ENCODE measurements around the gene UST. TPM values are rescaled to one million over a fixed set of nuclear protein-coding genes. Genes with fewer than 3 reads are reported as not detected.

UST gene
- total RNA-seq, 2 donors from 2014 or later: 1.6 to 3.7 TPM

DNA sequence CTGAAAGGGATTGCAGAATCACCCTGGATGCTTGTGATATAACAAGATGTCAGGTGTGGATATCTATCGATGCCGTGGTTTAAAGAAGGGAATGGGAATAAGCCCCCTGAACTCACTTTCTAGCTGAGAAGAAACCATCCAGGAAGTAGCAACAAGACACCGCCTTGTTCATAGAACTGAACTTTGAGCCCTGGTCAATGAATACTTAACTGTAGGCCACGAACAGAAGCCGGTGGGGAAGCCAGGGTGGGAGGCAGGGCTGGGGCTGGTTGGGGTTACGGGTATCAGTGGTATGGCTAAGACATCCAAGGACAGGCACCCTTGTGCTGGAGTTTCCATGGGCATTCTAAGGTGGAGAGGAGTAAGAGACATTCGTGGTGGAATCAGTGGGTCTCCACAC, 61.0 kb downstream of the UST start:
- DNase-seq (no peak), ATAC-seq (replicated peaks in 1 of 2) (no peak)
- no peaks in the 10 kb centered on the region for H3K4me1 Mint-ChIP-seq (ENCODE audit: low read depth)
- no peaks in the 10 kb centered on the region for H3K9me3 Mint-ChIP-seq
- no peak overlapping the region for H3K27ac Mint-ChIP-seq
- no peak overlapping the region for H3K4me3 Mint-ChIP-seq
- no peaks in the 10 kb centered on the region for H3K36me3 Mint-ChIP-seq (ENCODE audit: insufficient read depth in 2 of 2)
- no peaks in the 10 kb centered on the region for H3K27me3 Mint-ChIP-seq (ENCODE audit: low read depth)

DNA sequence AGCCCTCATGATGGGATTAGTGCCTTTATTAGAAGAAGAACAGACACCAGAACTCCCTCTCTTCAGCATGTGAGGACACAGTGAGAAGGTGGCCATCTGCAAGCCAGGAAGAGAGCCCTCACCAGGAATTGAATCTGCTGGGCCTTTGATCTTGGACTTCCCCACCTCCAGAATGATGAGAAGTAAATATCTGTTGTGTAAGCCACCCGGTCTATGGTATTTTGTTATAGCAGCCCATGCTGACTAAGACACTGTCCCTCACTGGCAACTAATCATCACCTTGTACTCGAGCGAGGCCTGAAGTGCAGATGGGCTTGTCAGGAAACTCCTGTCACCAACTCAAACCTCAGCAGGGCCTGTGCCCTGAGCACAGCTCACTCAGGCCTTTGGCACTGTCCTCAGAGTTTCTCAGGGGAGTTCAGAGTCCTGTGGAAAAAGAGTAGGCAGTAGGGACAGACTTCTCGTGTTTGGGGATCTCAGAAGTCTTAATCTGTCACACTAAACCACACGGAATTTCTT, 62.0 kb downstream of the UST start:
- no peaks in the 10 kb centered on the region for H3K36me3 Mint-ChIP-seq (ENCODE audit: insufficient read depth in 2 of 2)
- ATAC-seq (replicated peaks in 1 of 2) (no peak), DNase-seq (no peak)
- H3K4me3 Mint-ChIP-seq: no peak overlapping the region
- H3K27ac Mint-ChIP-seq: no peak overlapping the region
- no peaks in the 10 kb centered on the region for H3K27me3 Mint-ChIP-seq (ENCODE audit: low read depth)
- no peaks in the 10 kb centered on the region for H3K9me3 Mint-ChIP-seq
- no peaks in the 10 kb centered on the region for H3K4me1 Mint-ChIP-seq (ENCODE audit: low read depth)

- peaks cover 6% of the 10 kb centered on the region for H3K4me1 Mint-ChIP-seq (ENCODE audit: low read depth)
- peaks cover 6% of the 10 kb centered on the region for H3K27me3 Mint-ChIP-seq (ENCODE audit: low read depth)
Observed at GRCh38 chr6:148811459-148811858, 64.6 kb downstream of the UST start.

GRCh38 chr6:148814082-148814790, 67.4 kb downstream of the UST start:
- no peaks in the 10 kb centered on the region for H3K36me3 Mint-ChIP-seq (ENCODE audit: insufficient read depth in 2 of 2)
- no peak for ATAC-seq (replicated peaks in 1 of 2)
- H3K4me1 Mint-ChIP-seq (ENCODE audit: low read depth): peaks cover 6% of the 10 kb centered on the region
- H3K4me3 Mint-ChIP-seq: no peak overlapping the region
- no peak overlapping the region for H3K27ac Mint-ChIP-seq
- H3K27me3 Mint-ChIP-seq (ENCODE audit: low read depth): peaks cover 6% of the 10 kb centered on the region
- H3K9me3 Mint-ChIP-seq: peaks cover 2 to 4% of the 10 kb centered on the region in 2 donors
- no peak for DNase-seq

More at GRCh38 chr6:148811459-148811858, 64.6 kb downstream of the UST start:
- DNase-seq (no peak), ATAC-seq (replicated peaks in 1 of 2) (no peak)
- Mint-ChIP-seq H3K36me3 (ENCODE audit: insufficient read depth in 2 of 2) (no peaks in the 10 kb centered on the region), H3K27ac (no peak overlapping the region), H3K9me3 (peaks cover 2 to 4% of the 10 kb centered on the region in 2 donors), H3K4me3 (no peak overlapping the region)

- H3K27ac Mint-ChIP-seq: no peak overlapping the region
- no peaks in the 10 kb centered on the region for H3K36me3 Mint-ChIP-seq (ENCODE audit: insufficient read depth in 2 of 2)
- H3K27me3 Mint-ChIP-seq (ENCODE audit: low read depth): peaks cover 6% of the 10 kb centered on the region
Observed at GRCh38 chr6:148814869-148815268, 68.0 kb downstream of the UST start.

DNA sequence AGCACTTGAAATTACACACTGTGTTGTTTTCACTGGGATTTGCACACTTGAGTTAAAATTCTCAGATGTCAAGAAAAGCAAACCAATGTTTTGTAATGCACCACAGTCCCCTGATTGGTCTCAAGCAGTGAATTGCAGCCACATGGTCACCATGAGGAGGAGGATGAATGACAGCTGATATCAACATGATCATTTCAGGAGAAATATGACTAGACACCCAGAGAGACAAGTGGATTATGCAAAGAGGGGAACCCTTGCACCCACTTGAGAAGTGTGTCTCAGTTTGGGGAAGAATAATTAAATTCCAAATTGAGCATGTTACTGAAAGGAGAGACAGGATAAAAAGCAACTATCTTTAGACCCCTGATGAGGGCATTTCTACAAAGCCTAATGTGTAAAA, 69.3 kb downstream of the UST start:
- ATAC-seq (replicated peaks in 1 of 2): peak in 1 of 2 donors; percentile 45
- H3K27me3 Mint-ChIP-seq (ENCODE audit: low read depth): peaks cover 6% of the 10 kb centered on the region

More at GRCh38 chr6:148814869-148815268, 68.0 kb downstream of the UST start:
- Mint-ChIP-seq H3K4me3 (no peak overlapping the region), H3K4me1 (ENCODE audit: low read depth) (peaks cover 6% of the 10 kb centered on the region), H3K9me3 (peaks cover 2 to 4% of the 10 kb centered on the region in 2 donors)
- DNase-seq (no peak), ATAC-seq (replicated peaks in 1 of 2) (no peak)

GRCh38 chr6:148817689-148818088, 70.9 kb downstream of the UST start:
- no peaks in the 10 kb centered on the region for H3K36me3 Mint-ChIP-seq (ENCODE audit: insufficient read depth in 2 of 2)
- peaks cover 6% of the 10 kb centered on the region for H3K27me3 Mint-ChIP-seq (ENCODE audit: low read depth)
- H3K4me3 Mint-ChIP-seq: no peak overlapping the region
- H3K9me3 Mint-ChIP-seq: peaks cover 2 to 4% of the 10 kb centered on the region in 2 donors
- ATAC-seq (replicated peaks in 1 of 2) (no peak), DNase-seq (no peak)
- H3K27ac Mint-ChIP-seq: no peak overlapping the region
- peaks cover 6% of the 10 kb centered on the region for H3K4me1 Mint-ChIP-seq (ENCODE audit: low read depth)

More for the DNA sequence above, 69.3 kb downstream of the UST start:
- Mint-ChIP-seq H3K9me3 (peaks cover 2 to 4% of the 10 kb centered on the region in 2 donors), H3K4me1 (ENCODE audit: low read depth) (peaks cover 6% of the 10 kb centered on the region), H3K36me3 (ENCODE audit: insufficient read depth in 2 of 2) (no peaks in the 10 kb centered on the region), H3K4me3 (no peak overlapping the region), H3K27ac (no peak overlapping the region)
- no peak for DNase-seq

- Mint-ChIP-seq H3K27me3 (ENCODE audit: low read depth) (peaks cover 12% of the 10 kb centered on the region), H3K36me3 (ENCODE audit: insufficient read depth in 2 of 2) (no peaks in the 10 kb centered on the region), H3K4me3 (no peak overlapping the region), H3K27ac (no peak overlapping the region), H3K9me3 (peaks cover 2 to 4% of the 10 kb centered on the region in 2 donors), H3K4me1 (ENCODE audit: low read depth) (peaks cover 6% of the 10 kb centered on the region)
- DNase-seq (no peak), ATAC-seq (replicated peaks in 1 of 2) (no peak)
Observed at GRCh38 chr6:148818939-148819575, 72.2 kb downstream of the UST start.

GRCh38 chr6:148819852-148820251, 73.0 kb downstream of the UST start:
- Mint-ChIP-seq H3K27me3 (ENCODE audit: low read depth) (peaks cover 15% of the 10 kb centered on the region), H3K36me3 (ENCODE audit: insufficient read depth in 2 of 2) (no peaks in the 10 kb centered on the region), H3K9me3 (peaks cover 2 to 3% of the 10 kb centered on the region in 2 donors), H3K4me3 (no peak overlapping the region), H3K27ac (no peak overlapping the region), H3K4me1 (ENCODE audit: low read depth) (peaks cover 6% of the 10 kb centered on the region)
- DNase-seq (no peak), ATAC-seq (replicated peaks in 1 of 2) (no peak)

GRCh38 chr6:148822819-148823218, 76.0 kb downstream of the UST start:
- DNase-seq (no peak), ATAC-seq (replicated peaks in 1 of 2) (no peak)
- Mint-ChIP-seq H3K27ac (no peak overlapping the region), H3K4me1 (ENCODE audit: low read depth) (no peaks in the 10 kb centered on the region), H3K9me3 (peaks cover 0 to 5% of the 10 kb centered on the region in 2 donors), H3K4me3 (no peak overlapping the region), H3K27me3 (ENCODE audit: low read depth) (peaks cover 9% of the 10 kb centered on the region), H3K36me3 (ENCODE audit: insufficient read depth in 2 of 2) (no peaks in the 10 kb centered on the region)

DNA sequence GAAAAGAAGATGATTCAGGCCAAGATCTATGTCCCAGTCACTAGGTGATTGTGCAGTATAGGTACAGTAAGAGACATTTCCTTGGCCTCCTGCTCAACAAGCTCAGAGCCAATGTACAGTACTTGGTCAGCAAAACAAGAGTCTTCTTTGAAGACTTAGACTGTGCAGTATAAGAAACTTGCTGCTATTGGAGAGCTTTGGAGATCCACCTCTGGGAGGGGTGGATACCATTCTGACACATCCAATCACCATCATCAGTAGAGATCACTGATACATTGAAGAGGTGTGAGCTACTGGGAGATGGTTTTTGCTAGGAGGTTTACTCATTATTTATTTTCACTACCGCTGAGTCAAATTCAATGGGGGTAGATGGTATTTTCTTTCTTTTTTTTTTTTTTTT, 77.5 kb downstream of the UST start:
- Mint-ChIP-seq H3K9me3 (peaks cover 0 to 5% of the 10 kb centered on the region in 2 donors), H3K4me3 (no peak overlapping the region), H3K27me3 (ENCODE audit: low read depth) (peaks cover 9% of the 10 kb centered on the region), H3K36me3 (ENCODE audit: insufficient read depth in 2 of 2) (no peaks in the 10 kb centered on the region), H3K27ac (no peak overlapping the region), H3K4me1 (ENCODE audit: low read depth) (no peaks in the 10 kb centered on the region)
- ATAC-seq (replicated peaks in 1 of 2): peak in 1 of 2 donors; percentile 66
- DNase-seq: no peak

GRCh38 chr6:148824960-148825359, 78.1 kb downstream of the UST start:
- H3K9me3 Mint-ChIP-seq: peaks cover 0 to 5% of the 10 kb centered on the region in 2 donors
- peaks cover 5% of the 10 kb centered on the region for H3K4me1 Mint-ChIP-seq (ENCODE audit: low read depth)
- no peak overlapping the region for H3K27ac Mint-ChIP-seq
- peaks cover 9% of the 10 kb centered on the region for H3K27me3 Mint-ChIP-seq (ENCODE audit: low read depth)
- DNase-seq (no peak), ATAC-seq (replicated peaks in 1 of 2) (peak in 1 of 2 donors; percentile 50)
- H3K4me3 Mint-ChIP-seq: no peak overlapping the region
- no peaks in the 10 kb centered on the region for H3K36me3 Mint-ChIP-seq (ENCODE audit: insufficient read depth in 2 of 2)

- Mint-ChIP-seq H3K27ac (no peak overlapping the region), H3K4me3 (no peak overlapping the region), H3K36me3 (ENCODE audit: insufficient read depth in 2 of 2) (no peaks in the 10 kb centered on the region), H3K9me3 (peaks cover 0 to 5% of the 10 kb centered on the region in 2 donors), H3K4me1 (ENCODE audit: low read depth) (peaks cover 11% of the 10 kb centered on the region), H3K27me3 (ENCODE audit: low read depth) (peaks cover 9% of the 10 kb centered on the region)
- no peak for DNase-seq
- ATAC-seq (replicated peaks in 1 of 2): no peak
Observed at GRCh38 chr6:148825492-148825891, 78.7 kb downstream of the UST start.
